ENCODE results near the gene GLDC. TPM values are rescaled to one million over a fixed set of nuclear protein-coding genes. Genes with fewer than 3 reads are reported as not detected.

GLDC gene
- total RNA-seq, 1 donor = 0.43 TPM

- DNase-seq (ENCODE audit: low read depth) = no peak
- TF ChIP-seq CTCF (IDR thresholded peaks at IDR 0.05; ENCODE audit: insufficient read depth, low read depth, low read length) = no peak
- no peak overlapping the region for H3K4me3 ChIP-seq (ENCODE audit: low read depth, low read length)
Measured at GRCh38 chr9:6665628-6666027, 20.1 kb upstream of the GLDC start.

DNA sequence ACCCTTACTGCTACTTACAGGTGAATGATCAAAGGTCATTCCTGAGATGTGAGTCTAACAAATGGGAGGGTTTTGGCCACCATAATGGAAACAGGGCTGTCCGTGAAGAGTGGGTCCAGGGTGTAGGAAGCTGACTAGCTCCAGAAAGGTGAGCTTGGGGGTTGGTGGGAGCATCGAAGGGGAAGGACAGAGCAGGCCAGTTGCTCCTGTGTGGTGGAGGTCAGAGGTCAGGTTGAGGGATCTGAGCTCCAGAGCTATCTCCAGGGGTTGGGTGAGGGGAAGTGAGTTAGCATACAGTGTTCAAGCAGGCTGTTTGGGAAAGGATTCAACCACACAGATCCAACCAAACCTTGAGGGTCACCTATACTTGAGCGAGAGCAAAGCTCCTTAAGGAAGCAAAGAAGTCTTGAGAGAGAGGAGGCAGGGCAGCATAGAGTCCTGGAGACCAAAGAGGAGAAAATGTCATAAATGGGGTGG, 18.7 kb upstream of the GLDC start:
- DNase-seq (ENCODE audit: low read depth) = no peak
- no peak for TF ChIP-seq CTCF (IDR thresholded peaks at IDR 0.05; ENCODE audit: insufficient read depth, low read depth, low read length)
- no peak overlapping the region for H3K4me3 ChIP-seq (ENCODE audit: low read depth, low read length)

DNA sequence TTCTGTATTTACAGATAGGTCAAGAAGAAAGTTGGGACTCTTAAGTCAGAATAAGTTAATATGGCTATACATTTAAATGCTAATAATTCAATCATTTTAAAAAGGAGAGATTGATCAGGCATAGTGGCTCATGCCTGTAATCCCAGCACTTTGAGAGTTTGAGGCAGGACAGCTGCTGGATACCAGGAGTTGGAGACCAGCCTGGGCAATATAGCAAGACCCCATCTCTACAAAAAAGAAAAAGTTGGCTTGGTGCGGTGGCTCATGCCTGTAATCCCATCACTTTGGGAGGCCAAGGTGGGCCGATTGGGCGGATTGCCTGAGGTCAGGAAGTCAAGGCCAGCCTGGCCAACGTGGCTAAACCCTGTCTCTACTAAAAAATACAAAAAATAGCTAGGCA, 15.0 kb upstream of the GLDC start:
- no peak overlapping the region for H3K4me3 ChIP-seq (ENCODE audit: low read depth, low read length)
- no peak for DNase-seq (ENCODE audit: low read depth)
- TF ChIP-seq CTCF (IDR thresholded peaks at IDR 0.05; ENCODE audit: insufficient read depth, low read depth, low read length) = no peak

- no peak for TF ChIP-seq CTCF (IDR thresholded peaks at IDR 0.05; ENCODE audit: insufficient read depth, low read depth, low read length)
- DNase-seq (ENCODE audit: low read depth) = no peak
- no peak overlapping the region for H3K4me3 ChIP-seq (ENCODE audit: low read depth, low read length)
Measured at GRCh38 chr9:6658628-6659353, 13.3 kb upstream of the GLDC start.

DNA sequence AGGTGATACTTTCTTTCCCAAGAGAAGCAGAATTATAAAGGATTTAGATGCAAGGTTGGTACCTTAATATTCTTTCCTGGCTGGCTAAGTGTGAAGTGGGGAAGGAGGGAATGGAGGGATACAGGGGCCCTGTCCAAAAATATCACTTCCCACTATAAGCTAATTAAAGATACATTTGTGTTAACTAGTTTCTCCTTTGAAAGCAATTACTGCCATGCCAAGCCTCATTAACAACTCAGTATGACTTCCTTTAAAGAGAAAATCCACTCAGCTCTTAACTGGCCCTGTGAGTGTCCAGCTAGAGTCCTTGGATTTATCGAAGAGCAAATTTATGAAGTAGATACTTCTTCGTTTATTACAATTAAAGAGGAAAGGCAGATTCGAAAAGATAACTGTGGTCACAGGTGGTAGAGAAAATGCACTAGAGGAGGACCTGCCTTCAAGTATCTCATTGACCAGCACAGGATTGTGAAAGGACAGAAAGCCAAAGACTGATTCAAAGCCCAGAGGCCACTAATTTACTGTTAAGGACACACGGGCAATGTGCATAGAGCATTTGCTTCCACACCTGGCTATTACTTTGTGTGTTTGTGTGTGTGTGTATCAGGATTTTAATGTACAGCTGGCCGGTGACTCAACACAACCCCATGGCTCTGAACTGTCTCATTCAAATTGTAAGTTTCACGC, 11.2 kb upstream of the GLDC start:
- no peak overlapping the region for H3K4me3 ChIP-seq (ENCODE audit: low read depth, low read length)
- TF ChIP-seq CTCF (IDR thresholded peaks at IDR 0.05; ENCODE audit: insufficient read depth, low read depth, low read length) = no peak
- no peak for DNase-seq (ENCODE audit: low read depth)

DNA sequence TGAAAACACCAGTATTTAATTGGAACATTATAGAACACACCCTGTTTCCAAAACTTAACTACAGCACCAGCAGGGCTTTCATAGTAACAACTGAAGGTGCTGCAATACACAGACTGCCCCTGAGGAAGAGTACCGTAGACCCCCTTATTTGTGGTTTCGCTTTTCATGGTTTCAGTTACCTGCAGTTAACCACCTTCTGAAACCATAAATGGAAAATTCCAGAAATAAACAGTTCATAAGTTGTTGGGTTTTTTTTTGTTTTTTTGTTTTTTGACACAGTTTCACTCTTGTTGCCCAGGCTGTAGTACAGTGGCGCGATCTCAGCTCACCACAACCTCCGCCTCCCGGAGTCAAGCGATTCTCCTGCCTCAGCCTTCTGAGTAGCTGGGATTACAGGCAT, 9.5 kb upstream of the GLDC start:
- no peak for TF ChIP-seq CTCF (IDR thresholded peaks at IDR 0.05; ENCODE audit: insufficient read depth, low read depth, low read length)

More for the DNA sequence above, 9.5 kb upstream of the GLDC start:
- no peak overlapping the region for H3K4me3 ChIP-seq (ENCODE audit: low read depth, low read length)
- no peak for DNase-seq (ENCODE audit: low read depth)

All from fibroblast of villous mesenchyme (primary cell).